ENCODE measurements around the gene CD3G. TPM values are rescaled to one million over a fixed set of nuclear protein-coding genes. Genes with fewer than 3 reads are reported as not detected.

CD3G gene
- polyA plus RNA-seq (2011; rRNA removed) (not detected in 2 replicates), polyA minus RNA-seq (2011; rRNA and poly(A)+ RNA removed) (not detected in 2 replicates)

DNA sequence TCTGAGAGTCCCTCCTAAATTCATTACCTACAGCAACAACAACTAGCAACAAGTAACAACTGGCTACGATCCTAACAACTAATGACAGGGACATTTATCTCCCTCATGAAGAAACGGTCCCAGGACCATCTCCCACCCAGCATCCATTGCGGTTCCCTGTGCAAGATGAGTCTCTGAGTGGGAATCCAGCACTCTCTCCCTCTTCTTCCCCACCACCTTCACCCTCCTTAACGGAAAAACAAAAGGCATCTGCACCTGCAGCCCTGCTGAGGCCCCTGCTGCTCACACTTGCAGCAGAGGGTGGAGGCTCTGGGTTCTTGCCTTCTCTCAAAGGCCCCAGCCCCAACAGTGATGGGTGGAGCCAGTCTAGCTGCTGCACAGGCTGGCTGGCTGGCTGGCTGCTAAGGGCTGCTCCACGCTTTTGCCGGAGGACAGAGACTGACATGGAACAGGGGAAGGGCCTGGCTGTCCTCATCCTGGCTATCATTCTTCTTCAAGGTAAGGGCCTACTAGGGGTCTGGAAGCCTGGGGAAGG lies at the start of gene CD3G:
Gene CD3G, plus strand, starts transcription at position 364 of the 535 bp plus-strand sequence. Its CDS starts 80 bp downstream, at position 444.
- DNase-seq (ENCODE audit: low read depth) = no peak
- ChIA-PET POLR2A (no interaction called here), CTCF (interaction anchor here (1.5 kb wide), 1 partner anchor 9 kb away, joined by 3 read pairs; no protein-coding TSS in a partner anchor)
- TF ChIP-seq, protein P1, sequence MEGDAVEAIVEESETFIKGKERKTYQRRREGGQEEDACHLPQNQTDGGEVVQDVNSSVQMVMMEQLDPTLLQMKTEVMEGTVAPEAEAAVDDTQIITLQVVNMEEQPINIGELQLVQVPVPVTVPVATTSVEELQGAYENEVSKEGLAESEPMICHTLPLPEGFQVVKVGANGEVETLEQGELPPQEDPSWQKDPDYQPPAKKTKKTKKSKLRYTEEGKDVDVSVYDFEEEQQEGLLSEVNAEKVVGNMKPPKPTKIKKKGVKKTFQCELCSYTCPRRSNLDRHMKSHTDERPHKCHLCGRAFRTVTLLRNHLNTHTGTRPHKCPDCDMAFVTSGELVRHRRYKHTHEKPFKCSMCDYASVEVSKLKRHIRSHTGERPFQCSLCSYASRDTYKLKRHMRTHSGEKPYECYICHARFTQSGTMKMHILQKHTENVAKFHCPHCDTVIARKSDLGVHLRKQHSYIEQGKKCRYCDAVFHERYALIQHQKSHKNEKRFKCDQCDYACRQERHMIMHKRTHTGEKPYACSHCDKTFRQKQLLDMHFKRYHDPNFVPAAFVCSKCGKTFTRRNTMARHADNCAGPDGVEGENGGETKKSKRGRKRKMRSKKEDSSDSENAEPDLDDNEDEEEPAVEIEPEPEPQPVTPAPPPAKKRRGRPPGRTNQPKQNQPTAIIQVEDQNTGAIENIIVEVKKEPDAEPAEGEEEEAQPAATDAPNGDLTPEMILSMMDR (IDR thresholded peaks at IDR 0.05; ENCODE audit: insufficient read depth, low read depth, low read length) = no peak
- no peaks in the 10 kb centered on the region for H3K36me3 ChIP-seq (ENCODE audit: control insufficient read depth, insufficient read depth, low read length)
- peaks cover 4% of the 10 kb centered on the region; the same call in 1 of the 2 replicates for H3K27me3 ChIP-seq (ENCODE audit: control insufficient read depth, insufficient read depth, low read length)
- H3K4me3 ChIP-seq (ENCODE audit: low read depth, low read length) = no peak within 1 kb of the TSS

DNA sequence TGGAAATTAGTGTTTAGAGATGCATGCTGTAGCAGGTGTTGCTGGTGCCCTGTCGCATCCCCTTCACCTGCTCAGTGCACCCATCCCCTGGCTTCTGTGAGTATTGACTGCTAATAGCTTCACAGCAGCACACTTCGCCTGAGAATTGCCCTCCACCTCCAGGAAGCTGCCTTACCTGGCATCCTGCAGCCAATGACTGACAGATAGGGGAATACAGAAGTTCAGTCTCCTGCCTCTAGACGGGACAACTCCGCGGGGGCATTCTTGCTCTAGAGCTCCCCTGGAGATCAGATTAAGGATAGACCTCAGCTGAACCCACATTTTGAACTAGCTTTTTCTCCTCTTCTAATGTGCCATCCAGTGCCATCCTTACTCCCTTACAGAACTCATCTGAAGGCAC lies 48.9 kb upstream of the CD3G start:
- POLR2A ChIA-PET = no interaction called here
- TF ChIP-seq, protein P1 (IDR thresholded peaks at IDR 0.05; ENCODE audit: insufficient read depth, low read depth, low read length) = no peak
- CTCF ChIA-PET = interaction anchor here (0.7 to 1.7 kb wide), 9 partner anchors 7 to 97 kb away, joined by 3 to 8 read pairs (median 4); no protein-coding TSS in a partner anchor
- Histone ChIP-seq H3K4me3 (ENCODE audit: low read depth, low read length) (no peak overlapping the region), H3K36me3 (ENCODE audit: control insufficient read depth, insufficient read depth, low read length) (no peaks in the 10 kb centered on the region), H3K27me3 (ENCODE audit: control insufficient read depth, insufficient read depth, low read length) (peaks cover 8% of the 10 kb centered on the region)
- no peak for DNase-seq (ENCODE audit: low read depth)

DNA sequence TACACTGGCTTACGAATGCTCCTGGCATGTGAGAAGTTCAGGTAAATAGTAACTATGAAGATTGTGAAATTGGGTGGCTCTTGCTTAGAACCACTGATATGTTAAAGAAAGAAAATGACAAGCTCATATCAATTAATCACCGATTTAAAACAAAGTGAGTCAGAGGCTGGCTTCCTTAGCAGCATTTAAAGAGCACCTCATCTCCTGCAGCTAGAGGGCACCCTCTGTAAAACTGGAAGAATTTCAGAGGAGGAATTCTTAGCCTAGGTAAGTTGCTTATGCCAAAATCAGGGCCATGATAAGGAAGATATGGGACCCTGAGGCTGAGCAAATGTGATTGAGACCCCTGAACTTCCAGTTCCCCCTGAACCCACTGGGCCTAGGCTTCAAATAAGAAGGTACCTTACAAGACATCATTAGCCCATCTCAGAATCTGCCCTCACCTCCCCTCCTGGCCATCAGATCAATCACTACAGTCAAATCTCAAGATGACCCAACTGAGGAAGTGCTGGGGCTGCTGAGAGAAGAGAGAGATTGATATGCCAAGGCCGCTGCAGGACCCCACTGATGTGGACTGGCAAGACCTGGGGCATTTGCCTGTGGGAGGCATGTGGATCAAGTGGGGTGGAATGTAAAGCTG lies 48.2 kb upstream of the CD3G start:
- TF ChIP-seq, protein P1 (IDR thresholded peaks at IDR 0.05; ENCODE audit: insufficient read depth, low read depth, low read length) = peak; percentile 57
- H3K27me3 ChIP-seq (ENCODE audit: control insufficient read depth, insufficient read depth, low read length) = peaks cover 8% of the 10 kb centered on the region
- ChIA-PET CTCF (interaction anchor here (0.7 to 1.7 kb wide), 10 partner anchors 8 to 97 kb away, joined by 3 to 8 read pairs (median 4); no protein-coding TSS in a partner anchor), POLR2A (no interaction called here)
- H3K4me3 ChIP-seq (ENCODE audit: low read depth, low read length) = no peak overlapping the region
- no peaks in the 10 kb centered on the region for H3K36me3 ChIP-seq (ENCODE audit: control insufficient read depth, insufficient read depth, low read length)
- DNase-seq (ENCODE audit: low read depth) = no peak

- POLR2A ChIA-PET = no interaction called here
- CTCF ChIA-PET = no interaction called here
- DNase-seq (ENCODE audit: low read depth) = no peak
- no peaks in the 10 kb centered on the region for H3K36me3 ChIP-seq (ENCODE audit: control insufficient read depth, insufficient read depth, low read length)
- peaks cover 6% of the 10 kb centered on the region for H3K27me3 ChIP-seq (ENCODE audit: control insufficient read depth, insufficient read depth, low read length)
- TF ChIP-seq, protein P1 (IDR thresholded peaks at IDR 0.05; ENCODE audit: insufficient read depth, low read depth, low read length) = no peak
- no peak overlapping the region for H3K4me3 ChIP-seq (ENCODE audit: low read depth, low read length)
These were observed 42.4 kb upstream of the CD3G start for GRCh38 chr11:118301600-118302195.

DNA sequence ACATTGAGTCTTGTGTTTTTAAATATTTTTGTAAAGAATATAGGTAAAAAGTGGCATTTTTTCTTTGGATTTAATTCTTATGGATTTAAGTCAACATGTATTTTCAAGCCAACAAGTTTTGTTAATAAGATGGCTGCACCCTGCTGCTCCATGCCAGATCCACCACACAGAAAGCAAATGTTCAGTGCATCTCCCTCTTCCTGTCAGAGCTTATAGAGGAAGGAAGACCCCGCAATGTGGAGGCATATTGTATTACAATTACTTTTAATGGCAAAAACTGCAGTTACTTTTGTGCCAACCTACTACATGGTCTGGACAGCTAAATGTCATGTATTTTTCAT lies 39.9 kb upstream of the CD3G start:
- Histone ChIP-seq H3K36me3 (ENCODE audit: control insufficient read depth, insufficient read depth, low read length) (no peaks in the 10 kb centered on the region), H3K4me3 (ENCODE audit: low read depth, low read length) (no peak overlapping the region), H3K27me3 (ENCODE audit: control insufficient read depth, insufficient read depth, low read length) (peaks cover 6% of the 10 kb centered on the region)
- CTCF ChIA-PET = interaction anchor here (0.7 kb wide), 1 partner anchor 47 kb away, joined by 3 read pairs; no protein-coding TSS in a partner anchor
- POLR2A ChIA-PET = no interaction called here
- no peak for DNase-seq (ENCODE audit: low read depth)
- TF ChIP-seq, protein P1 (IDR thresholded peaks at IDR 0.05; ENCODE audit: insufficient read depth, low read depth, low read length) = no peak

Data from BJ (cell line).